PC-9 (cell line): Measurements from ENCODE around the gene ZNF41.

ENCODE experiments used
- CTCF ChIP-seq: fragments of 200-600 bp; sonication (generic); conservative IDR thresholded peaks from 2 replicates; pipeline ENCODE4 v1.6.1; 2017; ENCODE audit warnings: mixed run types, antibody characterized with exemption, mild to moderate bottlenecking, moderate library complexity
- EZH2 ChIP-seq: fragments of 200-600 bp; sonication (generic); IDR thresholded peaks from 2 replicates; pipeline ENCODE4 v1.8.0; 2017; ENCODE audit warnings: antibody characterized with exemption, low read depth

GRCh38 chrX:47529548-47529947 is 46.5 kb upstream of the ZNF41 start:
- TF ChIP-seq CTCF, result no peak
- no peak for TF ChIP-seq EZH2
